ENCODE data around the gene ATF6B.

The ATF6B gene

GRCh38 chr6:32131439-32131948 lies 3.4 kb upstream of the ATF6B start:
- DNase-seq: no peak

GRCh38 chr6:32129297-32130088 lies 1.4 kb upstream of the ATF6B start:
- DNase-seq: no peak

- no peak for DNase-seq
These were observed 778 bp upstream of the ATF6B start for GRCh38 chr6:32128751-32129296.

GRCh38 chr6:32127409-32127716 lies 683 bp downstream of the ATF6B start:
- no peak for DNase-seq

DNA sequence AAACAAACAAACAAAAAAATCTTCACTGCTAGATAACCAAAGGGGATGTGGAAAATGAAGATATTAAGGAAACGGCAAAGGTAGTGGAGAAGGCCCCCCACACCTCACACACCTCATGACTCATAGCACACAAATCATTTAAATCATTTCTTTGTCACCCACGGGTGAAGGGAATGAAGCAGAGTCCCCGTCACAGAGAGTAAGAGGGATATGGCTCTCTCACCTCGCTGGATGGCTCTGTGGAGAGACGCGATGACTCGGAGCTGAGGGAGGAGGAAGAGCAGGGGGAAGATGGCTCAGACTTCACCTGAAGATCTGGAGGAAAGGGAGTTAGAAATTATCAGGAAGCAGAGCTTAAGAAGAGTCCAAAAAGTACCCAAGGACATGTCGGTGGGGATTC lies 1.2 kb downstream of the ATF6B start:
- no peak for DNase-seq

- no peak for DNase-seq
These were observed 4.4 kb downstream of the ATF6B start for GRCh38 chr6:32123681-32124080.

- no peak for DNase-seq
These were observed 7.4 kb downstream of the ATF6B start for GRCh38 chr6:32120573-32121059.

DNA sequence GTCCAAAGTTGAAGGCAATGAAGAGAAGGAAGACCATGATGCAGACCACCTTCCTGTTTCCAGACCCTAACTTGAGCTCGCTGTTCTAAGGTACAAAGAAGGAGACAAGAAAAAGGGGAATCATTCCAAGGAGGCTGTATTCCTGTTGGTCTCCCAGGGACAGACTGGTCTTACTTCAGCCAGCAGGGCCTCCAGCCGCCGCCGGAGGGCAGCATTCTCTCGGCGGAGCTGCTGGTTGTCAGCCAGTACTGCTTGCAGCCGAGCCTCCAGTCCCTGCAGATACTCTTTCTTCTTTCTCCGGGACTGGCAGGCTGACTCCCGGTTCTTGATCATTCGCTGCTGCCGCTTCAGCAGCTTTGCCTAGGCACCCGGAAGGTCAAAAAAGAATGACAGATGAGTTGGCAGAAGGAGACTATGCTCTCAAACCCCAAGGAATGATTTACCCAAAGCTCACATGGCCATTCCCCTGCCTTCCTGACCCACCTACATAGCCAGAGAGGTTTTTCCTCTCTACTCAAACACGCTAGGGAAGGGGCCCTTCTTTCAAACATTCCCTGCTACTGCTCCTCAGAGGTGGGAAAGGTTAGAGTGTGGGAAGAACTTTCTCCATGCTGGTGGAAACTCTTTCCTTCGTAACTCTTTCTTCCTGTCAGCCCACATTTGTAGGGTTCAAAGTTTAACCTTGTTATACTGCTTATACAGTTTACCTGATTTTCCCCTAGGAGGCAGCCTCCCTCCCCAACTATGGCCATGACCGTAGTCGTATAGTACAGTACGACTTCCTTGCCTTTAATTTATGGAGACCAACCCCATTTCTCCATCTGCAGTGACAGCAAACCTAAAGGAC lies 9.0 kb downstream of the ATF6B start:
- peak; percentile 82 for DNase-seq

- no peak for DNase-seq
These were observed 10.6 kb downstream of the ATF6B start for GRCh38 chr6:32117461-32117860.

DNA sequence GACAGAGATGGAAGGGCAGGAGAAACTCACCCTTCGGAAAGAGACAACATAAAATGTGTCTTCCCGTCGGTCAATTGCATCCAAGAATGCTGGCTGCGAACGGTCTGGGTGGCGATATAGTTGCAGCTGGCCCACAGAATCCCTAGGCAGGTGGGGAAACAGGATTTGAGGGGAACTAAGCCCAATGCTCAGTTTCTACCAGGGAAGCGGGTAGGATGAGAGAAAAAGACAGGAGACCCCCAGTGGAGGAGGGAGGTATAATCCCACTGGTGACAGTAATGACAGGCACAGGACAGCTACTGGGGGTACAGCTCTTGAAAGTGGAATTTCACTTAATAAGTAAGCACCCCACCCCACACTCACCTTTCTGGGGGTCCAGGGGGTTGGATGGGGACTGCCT lies 11.4 kb downstream of the ATF6B start:
- no peak for DNase-seq

DNA sequence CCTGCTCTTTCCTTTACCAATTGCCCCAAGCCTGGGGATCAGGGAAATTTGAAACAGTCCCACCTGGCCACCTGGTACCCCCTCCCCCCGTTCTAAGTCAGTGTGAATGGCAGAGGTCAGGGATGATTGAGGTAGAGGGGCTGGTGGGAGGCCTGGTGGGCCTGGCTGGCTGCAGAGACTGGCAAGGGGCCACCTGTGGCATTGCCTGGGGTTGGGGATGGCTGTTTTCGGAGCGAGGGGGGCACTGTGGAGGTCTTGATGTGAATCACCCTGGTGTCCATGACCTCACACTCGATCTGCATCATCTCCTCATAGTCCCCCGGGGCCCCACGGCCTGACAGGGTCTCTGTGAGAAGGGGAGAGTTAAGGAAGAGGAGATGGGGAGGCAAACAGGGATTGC lies 12.4 kb downstream of the ATF6B start:
- no peak for DNase-seq

DNA sequence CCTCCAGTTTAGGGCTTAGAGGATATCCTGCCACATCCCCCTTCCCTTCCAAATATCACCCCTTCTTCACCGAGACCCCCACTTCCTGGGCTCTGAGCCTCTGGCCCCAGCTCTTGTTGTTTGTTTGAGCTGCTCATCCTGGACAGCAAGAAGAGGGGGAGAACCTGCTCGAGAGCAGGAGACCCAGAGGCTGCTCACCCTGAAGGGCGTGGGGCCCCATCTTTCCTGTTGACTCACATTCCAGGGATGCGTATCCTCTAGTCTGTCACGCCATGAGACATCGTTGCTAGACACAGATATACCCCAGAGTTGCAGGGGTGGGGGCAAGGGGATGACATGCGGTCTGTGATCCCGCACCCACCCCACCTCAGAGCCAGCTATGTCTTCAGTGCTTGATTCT lies 13.2 kb downstream of the ATF6B start:
- DNase-seq: peak; percentile 87

DNA sequence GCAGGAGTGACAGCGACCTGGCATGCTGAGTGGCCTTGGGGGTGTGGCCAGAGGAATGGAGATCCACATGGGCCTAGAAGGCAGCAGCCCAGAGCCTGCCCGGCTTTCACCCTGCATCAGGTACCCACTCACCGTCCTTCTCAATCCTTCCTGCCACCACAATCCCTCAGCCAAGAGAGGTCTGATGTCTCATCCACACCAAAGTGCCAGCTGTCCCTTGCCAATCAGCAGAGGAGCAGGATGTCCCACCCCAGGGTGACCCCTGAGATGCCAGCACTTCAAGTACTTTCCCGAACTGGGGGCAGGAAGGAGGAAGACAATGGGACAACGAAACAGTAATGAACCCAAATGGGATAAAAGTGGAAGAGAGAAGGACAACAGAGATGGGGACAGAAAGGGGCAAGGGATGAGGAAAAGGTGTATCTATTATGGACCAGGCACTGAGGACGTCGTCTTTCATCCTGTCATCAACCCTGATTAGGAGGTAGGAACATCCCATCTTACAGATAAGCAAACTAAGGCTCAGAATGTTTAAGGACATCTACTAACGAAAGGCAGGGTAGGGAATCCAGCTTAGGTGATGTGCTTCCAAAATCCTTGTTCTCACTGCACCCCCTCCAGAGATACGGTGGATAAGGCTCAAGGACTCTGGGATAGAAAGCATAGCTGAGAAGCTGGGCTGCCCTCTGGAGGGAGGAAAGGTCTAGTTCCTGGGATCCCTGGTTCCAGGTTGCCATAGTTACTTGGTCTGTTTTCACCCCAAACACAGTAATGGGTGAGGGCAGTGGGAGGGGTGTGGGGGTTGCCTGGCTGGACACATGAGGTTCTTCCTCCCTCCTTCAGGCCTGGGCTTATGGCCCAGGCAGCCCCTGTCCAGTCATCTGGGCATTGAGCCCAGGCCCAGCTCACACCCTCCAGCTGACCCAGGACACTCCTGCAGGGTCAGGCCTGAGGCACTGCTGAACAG lies 14.4 kb downstream of the ATF6B start:
- DNase-seq: peak; percentile 80

DNA sequence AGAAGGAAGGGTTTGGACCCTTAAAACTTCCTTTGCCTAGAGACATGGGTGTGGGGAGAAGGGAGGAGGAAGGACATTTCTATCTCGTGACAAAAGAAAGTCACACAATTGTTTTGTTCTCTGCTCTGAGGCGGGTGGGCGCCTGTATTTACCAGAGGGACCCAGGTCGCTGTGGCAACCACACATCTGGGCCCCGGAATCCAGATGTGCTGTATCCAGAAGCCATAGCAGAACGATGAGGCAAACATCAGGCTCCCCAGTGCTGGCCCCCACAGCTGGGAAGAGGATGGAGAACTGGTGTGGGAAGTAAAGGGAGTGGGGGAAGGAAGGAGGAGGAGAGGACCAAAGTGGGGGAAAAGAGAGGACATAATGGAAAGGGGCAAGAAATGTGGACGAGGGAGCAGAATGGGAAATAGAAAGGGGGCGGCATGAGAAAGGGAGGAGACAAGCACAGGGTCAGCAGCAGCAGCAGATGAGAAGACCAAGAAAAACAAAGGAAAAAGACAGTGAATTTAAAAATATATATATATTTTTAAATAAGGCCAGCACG lies 15.5 kb downstream of the ATF6B start:
- peak; percentile 40 for DNase-seq

GRCh38 chr6:32111424-32112066 lies 16.5 kb downstream of the ATF6B start:
- no peak for DNase-seq

DNA sequence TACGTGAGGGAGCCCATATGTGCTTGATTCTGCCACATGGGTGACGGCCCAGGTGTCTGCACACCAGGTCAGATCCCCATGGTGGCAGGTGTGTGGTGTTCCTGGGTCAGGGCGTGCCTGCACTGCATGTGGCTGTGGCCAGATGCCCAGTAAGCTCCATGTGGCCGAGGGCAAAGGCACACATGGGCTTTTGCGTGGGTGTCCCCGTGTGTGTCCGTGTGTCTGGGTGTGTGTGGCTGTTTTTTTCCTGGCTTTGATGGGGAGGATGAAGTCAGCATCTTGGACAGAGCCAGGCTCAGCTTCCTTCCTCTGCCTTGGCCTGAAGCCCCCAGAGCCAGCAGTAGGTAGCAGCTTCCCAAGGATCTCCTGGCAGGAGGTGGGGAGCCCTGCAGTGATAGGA lies 17.4 kb downstream of the ATF6B start:
- DNase-seq: no peak

GRCh38 chr6:32109765-32110160 lies 18.3 kb downstream of the ATF6B start:
- DNase-seq: no peak

- no peak for DNase-seq
These were observed 18.8 kb downstream of the ATF6B start, which contains the start of gene TNXB for GRCh38 chr6:32109114-32109764. Gene TNXB, minus strand, starts transcription at chr6:32109338. Its CDS starts 11,140 bp downstream, at chr6:32098198.

DNA sequence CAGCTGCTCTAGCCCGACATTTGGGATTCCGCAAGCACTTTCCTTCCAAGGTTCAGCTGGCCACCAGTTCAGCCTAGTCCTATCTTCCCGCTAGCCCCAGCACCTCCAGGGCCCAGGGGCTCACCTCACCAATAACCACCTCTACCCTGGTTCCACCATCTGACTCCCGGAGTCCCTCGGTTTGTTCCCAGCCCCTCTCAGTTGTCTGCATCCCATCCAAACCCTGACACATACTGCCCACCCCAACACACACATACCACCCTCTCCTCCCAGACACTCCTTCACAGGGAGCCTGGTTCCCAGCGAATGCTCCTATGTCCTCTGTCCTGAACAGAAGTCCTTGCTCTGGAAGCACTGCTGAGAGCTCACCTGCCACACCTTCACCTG lies 19.3 kb downstream of the ATF6B start:
- no peak for DNase-seq

GRCh38 chr6:32108094-32108627 lies 19.9 kb downstream of the ATF6B start:
- DNase-seq: peak; percentile 65
